NCI-H1930 (cell line): ENCODE results near the gene PGAM4.
"Not testable (repeated sequence)": the region's sequence is repeated elsewhere in the genome, so short reads cannot be mapped to it uniquely, and the experiment has no call there.

Experiments used
- DNase-seq, 2 experiments: peaks; one replicate each; lab custom pipeline; 2025; lab: John Stamatoyannopoulos, UW

The PGAM4 gene

GRCh38 chrX:77969538-77969937 is at the start of gene PGAM4:
Gene PGAM4 (minus strand): TSS chrX:77969638. CDS start chrX:77969638, 0 bp downstream.
- DNase-seq = no peak

GRCh38 chrX:78011846-78012245 is 42.4 kb upstream of the PGAM4 start:
- no peak for DNase-seq

GRCh38 chrX:77979870-77980269 is 10.4 kb upstream of the PGAM4 start:
- DNase-seq = no peak

- no peak for DNase-seq
These were observed 8.1 kb upstream of the PGAM4 start for GRCh38 chrX:77977518-77977917.

- DNase-seq = no peak
These were observed 7.7 kb upstream of the PGAM4 start for GRCh38 chrX:77977095-77977494.

- DNase-seq = peak in 1 of 2 experiments; percentile 3
These were observed 6.3 kb upstream of the PGAM4 start for GRCh38 chrX:77975755-77976154.

GRCh38 chrX:77967631-77968030 is 1.8 kb downstream of the PGAM4 start:
- no peak for DNase-seq

GRCh38 chrX:77966361-77966760 is 3.1 kb downstream of the PGAM4 start:
- DNase-seq = no peak

GRCh38 chrX:77962068-77962902 is 7.2 kb downstream of the PGAM4 start:
- DNase-seq = no peak

GRCh38 chrX:77961063-77961462 is 8.4 kb downstream of the PGAM4 start:
- DNase-seq = no peak

GRCh38 chrX:77960567-77960966 is 8.9 kb downstream of the PGAM4 start:
- DNase-seq = no peak

GRCh38 chrX:77953708-77954107 is 15.7 kb downstream of the PGAM4 start:
- no peak for DNase-seq

GRCh38 chrX:77953302-77953701 is 16.1 kb downstream of the PGAM4 start:
- no peak for DNase-seq

- no peak for DNase-seq
These were observed 17.3 kb downstream of the PGAM4 start for GRCh38 chrX:77952173-77952572.

- no peak for DNase-seq
These were observed 19.6 kb downstream of the PGAM4 start for GRCh38 chrX:77949840-77950239.

GRCh38 chrX:77946571-77946970 is 22.9 kb downstream of the PGAM4 start:
- no peak for DNase-seq

- no peak for DNase-seq
These were observed 23.4 kb downstream of the PGAM4 start for GRCh38 chrX:77945910-77946545.

GRCh38 chrX:77945031-77945430 is 24.4 kb downstream of the PGAM4 start:
- not testable (repeated sequence) for DNase-seq

GRCh38 chrX:77938083-77938680 is 31.3 kb downstream of the PGAM4 start:
- DNase-seq = no peak

GRCh38 chrX:77937291-77937690 is 32.1 kb downstream of the PGAM4 start:
- DNase-seq = no peak

GRCh38 chrX:77936299-77936698 is 33.1 kb downstream of the PGAM4 start:
- no peak for DNase-seq

GRCh38 chrX:77935886-77936285 is 33.6 kb downstream of the PGAM4 start:
- DNase-seq = no peak

GRCh38 chrX:77930581-77930980 is 38.9 kb downstream of the PGAM4 start:
- DNase-seq = no peak
